Kidney (tissue), 14 donors: ENCODE data around the gene DENND10. TPM values are rescaled to one million over a fixed set of nuclear protein-coding genes. Genes with fewer than 3 reads are reported as not detected.

Experiments
- DNase-seq, 5 donors: peaks; one replicate each; pipeline ENCODE4 v3.0.0-alpha.2; 2013 to 2020
- FAIRE-seq: peaks from 2 replicates; lab custom pipeline; 2012; peaks lifted over from hg19 to GRCh38; lab: Jason Lieb, UNC
- H3K27ac ChIP-seq, 2 donors: one replicate each; pipeline ENCODE4 v1.7.0; 2013; ENCODE audit warnings: low read depth in 2 of 2, low read length in 2 of 2, inconsistent platforms in 1 of 2
- H3K27me3 ChIP-seq: one replicate; pipeline ENCODE4 v1.7.1; 2013; ENCODE audit warnings: low read length, inconsistent platforms; ENCODE audit not compliant: control insufficient read depth, insufficient read depth
- H3K36me3 ChIP-seq, 3 donors: one replicate each; pipeline versions ENCODE4 v1.7.0 to v1.7.1; 2013; ENCODE audit warnings: low read length in 3 of 3, control low read depth in 1 of 3, inconsistent platforms in 1 of 3; ENCODE audit not compliant: insufficient read depth in 3 of 3, control insufficient read depth in 2 of 3
- H3K4me1 ChIP-seq, 3 donors: one replicate each; pipeline versions ENCODE4 v1.7.0 to v1.7.1; 2013; ENCODE audit warnings: low read length in 3 of 3, inconsistent platforms in 1 of 3, low read depth in 1 of 3; ENCODE audit not compliant: control insufficient read depth in 2 of 3, insufficient read depth in 2 of 3
- H3K4me3 ChIP-seq, 3 donors: one replicate each; pipeline versions ENCODE4 v1.7.0 to v1.8.1; 2013; ENCODE audit warnings: low read length in 3 of 3, control low read depth in 1 of 3, inconsistent platforms in 1 of 3
- H3K9ac ChIP-seq, 3 donors: one replicate each; pipeline versions ENCODE4 v1.7.0 to v1.7.1; 2013; ENCODE audit warnings: low read length in 3 of 3, control low read depth in 1 of 3, inconsistent platforms in 1 of 3
- H3K9me3 ChIP-seq, 3 donors: one replicate each; pipeline versions ENCODE4 v1.7.0 to v1.7.1; 2013; ENCODE audit warnings: low read length in 3 of 3, control low read depth in 1 of 3, inconsistent platforms in 1 of 3; ENCODE audit not compliant: control insufficient read depth in 2 of 3, insufficient read depth in 1 of 3
- CTCF ChIP-seq: IDR thresholded peaks from 3 replicates; pipeline ENCODE4 v1.5.1; 2012; ENCODE audit warnings: mild to moderate bottlenecking, moderate library complexity, borderline replicate concordance; ENCODE audit not compliant: insufficient read depth; ENCODE audit errors: extremely low read depth
- intact Hi-C: fragments of 100-400 bp; cut with DNase I; formaldehyde crosslinking; loops from one replicate; pipeline ENCODE4 v1.11.1; 2022
- polyA plus RNA-seq: library from polyadenylated mRNA; stranded (reverse); fragments of 350-450 nt; fragmentation: Illumina TruSeq; extraction: RNeasy Lipid Tissue Mini Kit (QIAGEN cat#74804); gene quantifications from one replicate; pipeline ENCODE4 v1.2.3, GENCODE V29; 2014; ENCODE audit warnings: low read depth, low replicate concordance; ENCODE audit not compliant: insufficient read depth
- total RNA-seq: library from RNA; stranded (reverse); fragmentation: NEBNext Ultra II Directional; extraction: Animal tissue kit (Norgen Biotek cat#: 25700); gene quantifications from one replicate; pipeline ENCODE4 v1.2.1, GENCODE V29; 2021
- donor health status: control.
- donor health status: control.
- donor health status: control.
- donor health status: control.
- donor health status: control.
- donor health status: DM: yes; HTN: yes; CAD: no.
- donor health status: Normal renal cell carcinoma (clear cell type).

The DENND10 gene
- total and polyA plus RNA-seq, 2 donors from 2014 or later, result 31.6 to 31.7 TPM

DNA sequence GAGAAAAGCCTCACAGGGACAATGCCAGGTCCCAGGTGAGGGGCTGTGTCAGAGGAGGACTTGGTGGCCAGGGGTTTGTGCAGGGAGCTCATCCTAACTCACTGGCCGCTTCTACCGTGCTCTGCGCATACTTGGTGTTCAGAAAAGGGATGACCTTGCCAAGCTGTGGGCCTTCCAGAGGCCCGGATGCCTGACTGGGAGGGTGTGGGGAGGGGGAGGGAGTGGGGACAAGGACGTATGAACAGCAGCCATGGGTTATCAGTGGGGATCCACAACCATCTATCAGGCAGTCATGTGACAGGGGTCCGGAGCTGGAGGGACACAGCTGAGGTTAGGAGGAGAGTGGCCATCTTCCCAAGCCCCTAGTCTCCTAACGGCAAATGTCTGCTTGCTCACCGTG lies 55.4 kb downstream of the DENND10 start:
- FAIRE-seq, result no peak
- H3K36me3 ChIP-seq, result peaks cover 0 to 21% (median 16%) of the 10 kb centered on the region in 3 donors
- peaks cover under 1 to 15% (median 7%) of the 10 kb centered on the region in 3 donors for H3K4me1 ChIP-seq
- intact Hi-C loops, result no loop called here
- H3K9ac ChIP-seq, result no peak overlapping the region
- H3K27me3 ChIP-seq, result no peaks in the 10 kb centered on the region
- no peak for TF ChIP-seq CTCF
- no peak overlapping the region for H3K27ac ChIP-seq
- H3K9me3 ChIP-seq, result no peaks in the 10 kb centered on the region
- H3K4me3 ChIP-seq, result no peak overlapping the region
- DNase-seq, result no peak

- no peak for TF ChIP-seq CTCF
- DNase-seq (peak in 3 of 5 donors; percentile 37 to 80 (median 77)), FAIRE-seq (no peak)
- peak overlapping the region in 1 of 3 donors; percentile 22 for H3K4me3 ChIP-seq
- no peak overlapping the region for H3K9ac ChIP-seq
- peaks cover 6 to 15% (median 7%) of the 10 kb centered on the region in 3 donors for H3K4me1 ChIP-seq
- H3K27ac ChIP-seq, result peak overlapping the region in 1 of 2 donors; percentile 43
- intact Hi-C loops, result no loop called here
- H3K27me3 ChIP-seq, result no peaks in the 10 kb centered on the region
- H3K36me3 ChIP-seq, result peaks cover 0 to 11% (median 10%) of the 10 kb centered on the region in 3 donors
- no peaks in the 10 kb centered on the region for H3K9me3 ChIP-seq
Measured at GRCh38 chr10:119161680-119162451, 58.0 kb downstream of the DENND10 start.

- Histone ChIP-seq H3K4me1 (peaks cover 6 to 15% (median 7%) of the 10 kb centered on the region in 3 donors), H3K9ac (no peak overlapping the region), H3K36me3 (peaks cover 0 to 11% (median 10%) of the 10 kb centered on the region in 3 donors), H3K4me3 (no peak overlapping the region), H3K27ac (no peak overlapping the region), H3K27me3 (no peaks in the 10 kb centered on the region), H3K9me3 (no peaks in the 10 kb centered on the region)
- FAIRE-seq, result no peak
- DNase-seq, result peak in 3 of 5 donors; percentile 27 to 55 (median 29)
- TF ChIP-seq CTCF, result no peak
- intact Hi-C loops, result no loop called here
Measured at GRCh38 chr10:119162452-119163092, 58.7 kb downstream of the DENND10 start.
